SK-N-MC (cell line): ENCODE data around the gene CREBRF.

ENCODE experiments used
- DNase-seq: peaks from one replicate; pipeline ENCODE4 v3.0.0-alpha.2; 2011; ENCODE audit warnings: low read depth, low spot score
- H3K27ac ChIP-seq: fragments of 200-600 bp; sonication (generic); 2 replicates; pipeline ENCODE4 v1.5.1; 2016; ENCODE audit warnings: mixed run types
- H3K36me3 ChIP-seq: fragments of 200-600 bp; sonication (generic); 2 replicates; pipeline ENCODE4 v1.6.1; 2017; ENCODE audit warnings: antibody characterized with exemption, low read length, mixed read lengths; ENCODE audit not compliant: insufficient read depth
- H3K4me3 ChIP-seq: fragments of 200-600 bp; sonication (generic); 2 replicates; pipeline ENCODE4 v1.5.1; 2016
- H3K9ac ChIP-seq: fragments of 200-600 bp; sonication (generic); 2 replicates; pipeline ENCODE4 v1.8.0; 2017; ENCODE audit warnings: mixed run types, mixed read lengths; ENCODE audit not compliant: insufficient read length
- H3K9me3 ChIP-seq: fragments of 200-600 bp; sonication (generic); 2 replicates; pipeline ENCODE4 v1.6.1; 2017; ENCODE audit warnings: low read depth, mild to moderate bottlenecking, antibody characterized with exemption, low read length, moderate library complexity, mixed read lengths
- EZH2 ChIP-seq: fragments of 200-600 bp; sonication (generic); IDR thresholded peaks from one replicate; pipeline ENCODE4 v1.6.1; 2017; ENCODE audit warnings: antibody characterized with exemption
- FOXP2 ChIP-seq: optimal IDR thresholded peaks from 2 replicates; pipeline ENCODE3; 2011; ENCODE audit warnings: mild to moderate bottlenecking, moderate library complexity; ENCODE audit not compliant: insufficient read depth; ENCODE audit errors: extremely low read length, control extremely low read depth
- POLR2AphosphoS5 ChIP-seq: IDR thresholded peaks from 2 replicates; pipeline ENCODE4 v1.6.1; 2012; ENCODE audit warnings: mild to moderate bottlenecking, low read depth, low read length, borderline replicate concordance

CREBRF gene

GRCh38 chr5:173159256-173159655 is 103.1 kb downstream of the CREBRF start:
- Histone ChIP-seq H3K9me3 (no peaks in the 10 kb centered on the region), H3K9ac (no peak overlapping the region), H3K4me3 (no peak overlapping the region), H3K36me3 (peaks cover 46% of the 10 kb centered on the region), H3K27ac (no peak overlapping the region)
- TF ChIP-seq FOXP2 (no peak), POLR2AphosphoS5 (no peak), EZH2 (no peak)
- DNase-seq, result no peak

- TF ChIP-seq FOXP2 (no peak), POLR2AphosphoS5 (no peak), EZH2 (no peak)
- DNase-seq, result no peak
- no peak overlapping the region for H3K9ac ChIP-seq
- no peaks in the 10 kb centered on the region for H3K9me3 ChIP-seq
- H3K4me3 ChIP-seq, result no peak overlapping the region
- H3K27ac ChIP-seq, result no peak overlapping the region
- H3K36me3 ChIP-seq, result peaks cover 33% of the 10 kb centered on the region; the same call in 1 of the 2 replicates
Observed at GRCh38 chr5:173161148-173161547, 105.0 kb downstream of the CREBRF start.

GRCh38 chr5:173163219-173163618 is 107.1 kb downstream of the CREBRF start:
- Histone ChIP-seq H3K27ac (no peak overlapping the region), H3K4me3 (no peak overlapping the region), H3K36me3 (peaks cover 22% of the 10 kb centered on the region; the same call in 1 of the 2 replicates), H3K9ac (no peak overlapping the region), H3K9me3 (no peaks in the 10 kb centered on the region)
- TF ChIP-seq EZH2 (no peak), FOXP2 (no peak)
- DNase-seq, result no peak

GRCh38 chr5:173165177-173166016 is 109.2 kb downstream of the CREBRF start:
- TF ChIP-seq EZH2 (no peak), POLR2AphosphoS5 (no peak), FOXP2 (no peak)
- no peak overlapping the region for H3K9ac ChIP-seq
- no peak overlapping the region for H3K4me3 ChIP-seq
- H3K36me3 ChIP-seq, result peaks cover 9% of the 10 kb centered on the region; the same call in 1 of the 2 replicates
- no peak overlapping the region for H3K27ac ChIP-seq
- no peaks in the 10 kb centered on the region for H3K9me3 ChIP-seq
- DNase-seq, result no peak

GRCh38 chr5:173172166-173172565 is 116.0 kb downstream of the CREBRF start:
- no peaks in the 10 kb centered on the region for H3K9me3 ChIP-seq
- H3K9ac ChIP-seq, result no peak overlapping the region
- no peak for DNase-seq
- no peaks in the 10 kb centered on the region for H3K36me3 ChIP-seq
- TF ChIP-seq FOXP2 (no peak), EZH2 (no peak), POLR2AphosphoS5 (no peak)
- no peak overlapping the region for H3K4me3 ChIP-seq
- no peak overlapping the region for H3K27ac ChIP-seq

GRCh38 chr5:173175523-173175922 is 119.4 kb downstream of the CREBRF start:
- H3K9ac ChIP-seq, result no peak overlapping the region
- no peak overlapping the region for H3K27ac ChIP-seq
- DNase-seq, result no peak
- TF ChIP-seq FOXP2 (no peak), EZH2 (no peak), POLR2AphosphoS5 (no peak)
- no peak overlapping the region for H3K4me3 ChIP-seq
- H3K9me3 ChIP-seq, result no peaks in the 10 kb centered on the region
- no peaks in the 10 kb centered on the region for H3K36me3 ChIP-seq

GRCh38 chr5:173178369-173178910 is 122.3 kb downstream of the CREBRF start:
- no peak overlapping the region for H3K4me3 ChIP-seq
- no peaks in the 10 kb centered on the region for H3K9me3 ChIP-seq
- TF ChIP-seq EZH2 (no peak), FOXP2 (no peak), POLR2AphosphoS5 (no peak)
- no peak for DNase-seq
- no peak overlapping the region for H3K9ac ChIP-seq
- no peaks in the 10 kb centered on the region for H3K36me3 ChIP-seq
- no peak overlapping the region for H3K27ac ChIP-seq

- TF ChIP-seq POLR2AphosphoS5 (no peak), FOXP2 (no peak), EZH2 (no peak)
- H3K4me3 ChIP-seq, result no peak overlapping the region
- no peak overlapping the region for H3K27ac ChIP-seq
- H3K9ac ChIP-seq, result no peak overlapping the region
- DNase-seq, result no peak
- H3K36me3 ChIP-seq, result no peaks in the 10 kb centered on the region
- no peaks in the 10 kb centered on the region for H3K9me3 ChIP-seq
Observed at GRCh38 chr5:173180331-173180730, 124.2 kb downstream of the CREBRF start.
